HG03103 (cell line): ENCODE measurements around the gene ZFP30.

ENCODE experiments used
- ATAC-seq: cut with Tn5 transposase; IDR thresholded peaks from one replicate; pipeline ENCODE4 v1.9.1; 2021; ENCODE audit warnings: low read depth; ENCODE audit not compliant: unreplicated experiment

The ZFP30 gene

DNA sequence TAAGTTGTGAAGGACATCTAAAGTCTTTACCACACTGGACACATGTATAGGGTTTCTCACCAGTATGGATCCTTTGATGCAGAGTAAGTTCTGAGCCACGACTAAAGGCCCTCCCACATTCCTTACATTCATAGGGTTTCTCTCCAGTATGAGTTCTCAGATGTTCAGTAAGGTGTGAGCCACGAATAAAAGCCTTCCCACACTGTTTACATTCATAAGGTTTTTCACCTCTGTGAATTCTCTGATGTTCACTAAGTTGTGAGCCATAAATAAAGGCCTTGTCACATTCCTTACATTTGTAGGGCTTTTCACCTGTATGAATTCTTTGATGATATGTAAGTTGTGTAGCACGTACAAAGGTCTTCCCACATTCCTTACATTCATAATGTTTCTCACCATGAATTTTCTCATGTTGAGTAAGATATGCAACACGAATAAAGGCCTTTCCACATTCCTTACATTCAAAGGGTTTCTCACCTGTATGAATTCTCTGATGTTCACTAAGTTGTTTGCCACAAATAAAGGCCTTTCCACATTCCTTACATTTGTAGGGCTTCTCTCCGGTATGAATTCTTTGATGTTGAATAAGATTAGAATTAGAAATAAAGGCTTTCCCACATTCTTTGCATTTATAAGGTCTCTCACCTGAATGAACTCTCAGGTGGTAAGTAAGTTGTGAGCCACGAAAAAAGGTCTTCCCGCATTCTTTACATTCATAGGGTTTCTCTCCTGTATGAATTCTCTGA, 90.5 kb downstream of the ZFP30 start:
- no peak for ATAC-seq
